ENCODE data around the gene MPO. TPM values are rescaled to one million over a fixed set of nuclear protein-coding genes. Genes with fewer than 3 reads are reported as not detected.

Gene MPO
- total and polyA plus RNA-seq, 2 of the 4 experiments (the other 2 are of a cell fraction): not detected

DNA sequence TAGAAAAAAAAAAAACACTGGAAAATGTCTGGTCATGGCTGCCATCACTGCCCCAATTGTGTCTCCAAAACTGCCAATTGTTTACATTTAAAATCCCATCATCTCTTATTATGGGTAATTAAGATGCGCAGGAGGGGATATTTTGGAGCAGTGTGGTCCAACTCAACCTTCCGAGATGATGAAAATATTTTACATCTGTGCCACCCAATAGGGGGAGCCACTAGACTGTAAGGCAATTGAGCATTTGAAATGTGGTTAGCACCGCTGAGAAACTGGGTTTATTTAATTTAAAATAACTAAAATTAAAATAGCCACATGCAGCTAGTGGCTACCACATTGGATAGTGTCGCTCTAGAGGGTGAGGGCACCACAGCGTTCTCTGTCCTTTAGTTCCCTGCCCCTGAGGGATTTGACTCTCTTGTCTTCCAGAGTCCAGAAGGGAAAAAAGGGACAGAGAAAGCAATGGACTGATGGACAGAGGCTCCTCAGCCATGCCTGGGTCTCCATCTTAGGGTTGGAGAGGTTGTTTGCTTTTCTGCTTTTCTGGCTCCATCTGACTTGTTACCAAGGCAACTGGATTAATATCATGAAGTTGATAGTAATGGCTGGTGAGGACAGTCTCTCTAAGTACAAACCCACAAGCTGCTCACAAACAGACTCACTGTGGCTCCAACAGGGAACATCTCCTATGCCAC lies 3.5 kb downstream of the MPO start:
- Histone ChIP-seq H2BK15ac (ENCODE audit: low read depth, low read length) (no peak overlapping the region), H4K20me1 (ENCODE audit: insufficient read depth, low read length) (no peaks in the 10 kb centered on the region), H2AK9ac (replicated peaks; ENCODE audit: low read depth, low read length, poor library complexity) (no peak overlapping the region), H3K4me3 (ENCODE audit: insufficient read depth, low read depth, low read length) (no peak overlapping the region), H3K4me1 (ENCODE audit: control insufficient read depth, insufficient read depth, low read length) (no peaks in the 10 kb centered on the region), H2BK120ac (ENCODE audit: low read depth, low read length) (no peak overlapping the region), H2AK5ac (ENCODE audit: low read depth, low read length) (no peak overlapping the region), H3K4ac (ENCODE audit: low read depth, low read length) (no peak overlapping the region), H2BK5ac (ENCODE audit: low read depth, low read length, poor library complexity, severe bottlenecking) (no peak overlapping the region), H2AFZ (replicated peaks; ENCODE audit: low read length, poor library complexity) (no peak overlapping the region), H3K9me3 (ENCODE audit: control insufficient read depth, insufficient read depth, low read length) (no peaks in the 10 kb centered on the region), H3K4me2 (ENCODE audit: low read depth, low read length) (no peak overlapping the region), H4K5ac (ENCODE audit: low read depth, low read length) (no peak overlapping the region), H3K27me3 (ENCODE audit: control insufficient read depth, insufficient read depth, low read length) (peaks cover 15% of the 10 kb centered on the region; the same call in 1 of the 2 replicates), H2BK20ac (ENCODE audit: low read depth, low read length) (no peak overlapping the region), H3K79me1 (ENCODE audit: low read depth in 1 of 2, low read length in 2 of 2) (no peaks in the 10 kb centered on the region), H3K36me3 (ENCODE audit: control insufficient read depth, insufficient read depth, low read length) (no peaks in the 10 kb centered on the region), H3K14ac (replicated peaks; ENCODE audit: low read depth, low read length) (no peak overlapping the region), H3K18ac (ENCODE audit: low read depth, low read length) (no peak overlapping the region), H3K9me1 (ENCODE audit: insufficient read depth, low read length) (no peaks in the 10 kb centered on the region), H3K9ac (ENCODE audit: low read depth, low read length) (no peak overlapping the region), H4K91ac (ENCODE audit: insufficient read depth, low read depth, low read length) (no peak overlapping the region), H3K27ac (ENCODE audit: insufficient read depth, low read length) (no peak overlapping the region), H3K23ac (ENCODE audit: low read depth, low read length) (no peak overlapping the region), H3K56ac (ENCODE audit: extremely low read depth, insufficient read depth, low read length) (no peak overlapping the region), H4K8ac (ENCODE audit: low read depth in 2 of 2, low read length in 2 of 2) (no peak overlapping the region)
- in situ Hi-C loops (cut with MboI; ENCODE audit: low sequenced_read_pairs) (no loop called here), intact Hi-C loops (cut with micrococcal nuclease) (no loop called here), dilution Hi-C loops (cut with HindIII; ENCODE audit: low sequenced_read_pairs, unreplicated experiment) (no loop called here)
- no CpG with 5 or more reads among the region's 5 CpGs for WGBS, 2 experiments (ENCODE audit: extremely low coverage in 2 of 2, insufficient read length in 1 of 2)
- ChIA-PET POLR2A (ENCODE audit: unreplicated experiment) (no interaction called here), CTCF (no interaction called here)
- BruUV-seq (replicated peaks): no TSS peak
- no peak for TF ChIP-seq MAZ (IDR thresholded peaks at IDR 0.05; ENCODE audit: borderline replicate concordance, low read depth, low read length)
- TF ChIP-seq RFX5 (IDR thresholded peaks at IDR 0.05; ENCODE audit: low read depth, low read length): no peak
- TF ChIP-seq NFE2L2 (IDR thresholded peaks at IDR 0.05; ENCODE audit: low read depth, low read length): no peak
- TF ChIP-seq, protein P1, sequence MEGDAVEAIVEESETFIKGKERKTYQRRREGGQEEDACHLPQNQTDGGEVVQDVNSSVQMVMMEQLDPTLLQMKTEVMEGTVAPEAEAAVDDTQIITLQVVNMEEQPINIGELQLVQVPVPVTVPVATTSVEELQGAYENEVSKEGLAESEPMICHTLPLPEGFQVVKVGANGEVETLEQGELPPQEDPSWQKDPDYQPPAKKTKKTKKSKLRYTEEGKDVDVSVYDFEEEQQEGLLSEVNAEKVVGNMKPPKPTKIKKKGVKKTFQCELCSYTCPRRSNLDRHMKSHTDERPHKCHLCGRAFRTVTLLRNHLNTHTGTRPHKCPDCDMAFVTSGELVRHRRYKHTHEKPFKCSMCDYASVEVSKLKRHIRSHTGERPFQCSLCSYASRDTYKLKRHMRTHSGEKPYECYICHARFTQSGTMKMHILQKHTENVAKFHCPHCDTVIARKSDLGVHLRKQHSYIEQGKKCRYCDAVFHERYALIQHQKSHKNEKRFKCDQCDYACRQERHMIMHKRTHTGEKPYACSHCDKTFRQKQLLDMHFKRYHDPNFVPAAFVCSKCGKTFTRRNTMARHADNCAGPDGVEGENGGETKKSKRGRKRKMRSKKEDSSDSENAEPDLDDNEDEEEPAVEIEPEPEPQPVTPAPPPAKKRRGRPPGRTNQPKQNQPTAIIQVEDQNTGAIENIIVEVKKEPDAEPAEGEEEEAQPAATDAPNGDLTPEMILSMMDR (conservative IDR thresholded peaks at IDR 0.05; ENCODE audit: low read depth, low read length): peak; percentile 44
- TF ChIP-seq MXI1 (IDR thresholded peaks at IDR 0.05; ENCODE audit: borderline replicate concordance, low read depth, low read length): no peak
- no peak for TF ChIP-seq POLR2A (IDR thresholded peaks at IDR 0.05; ENCODE audit: low read depth, low read length)
- no peak for TF ChIP-seq CHD1 (IDR thresholded peaks at IDR 0.05; ENCODE audit: low read depth, low read length)
- TF ChIP-seq, protein P2, sequence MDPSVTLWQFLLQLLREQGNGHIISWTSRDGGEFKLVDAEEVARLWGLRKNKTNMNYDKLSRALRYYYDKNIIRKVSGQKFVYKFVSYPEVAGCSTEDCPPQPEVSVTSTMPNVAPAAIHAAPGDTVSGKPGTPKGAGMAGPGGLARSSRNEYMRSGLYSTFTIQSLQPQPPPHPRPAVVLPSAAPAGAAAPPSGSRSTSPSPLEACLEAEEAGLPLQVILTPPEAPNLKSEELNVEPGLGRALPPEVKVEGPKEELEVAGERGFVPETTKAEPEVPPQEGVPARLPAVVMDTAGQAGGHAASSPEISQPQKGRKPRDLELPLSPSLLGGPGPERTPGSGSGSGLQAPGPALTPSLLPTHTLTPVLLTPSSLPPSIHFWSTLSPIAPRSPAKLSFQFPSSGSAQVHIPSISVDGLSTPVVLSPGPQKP (IDR thresholded peaks at IDR 0.05; ENCODE audit: borderline replicate concordance, low read depth, low read length): no peak
- TF ChIP-seq RAD21 (IDR thresholded peaks at IDR 0.05; ENCODE audit: low read length): peak; percentile 45
- TF ChIP-seq, protein P3, sequence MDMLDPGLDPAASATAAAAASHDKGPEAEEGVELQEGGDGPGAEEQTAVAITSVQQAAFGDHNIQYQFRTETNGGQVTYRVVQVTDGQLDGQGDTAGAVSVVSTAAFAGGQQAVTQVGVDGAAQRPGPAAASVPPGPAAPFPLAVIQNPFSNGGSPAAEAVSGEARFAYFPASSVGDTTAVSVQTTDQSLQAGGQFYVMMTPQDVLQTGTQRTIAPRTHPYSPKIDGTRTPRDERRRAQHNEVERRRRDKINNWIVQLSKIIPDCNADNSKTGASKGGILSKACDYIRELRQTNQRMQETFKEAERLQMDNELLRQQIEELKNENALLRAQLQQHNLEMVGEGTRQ (IDR thresholded peaks at IDR 0.05; ENCODE audit: low read depth, low read length): no peak
- no peak for TF ChIP-seq FOS (IDR thresholded peaks at IDR 0.05; ENCODE audit: low read depth, low read length)
- no peak for TF ChIP-seq MAFK (IDR thresholded peaks at IDR 0.05; ENCODE audit: low read depth, low read length)
- TF ChIP-seq BHLHE40 (IDR thresholded peaks at IDR 0.05; ENCODE audit: low read depth, low read length): no peak
- no peak for TF ChIP-seq RCOR1 (IDR thresholded peaks at IDR 0.05; ENCODE audit: insufficient replicate concordance, low read length)
- ATAC-seq (ENCODE audit: low read depth) (no peak), DNase-seq (peak; percentile 8)
